ENCODE measurements around the gene TSNAXIP1. TPM values are rescaled to one million over a fixed set of nuclear protein-coding genes. Genes with fewer than 3 reads are reported as not detected.
A peak's percentile ranks its signal among the peaks of the same experiment; 100 is the strongest.

TSNAXIP1 gene
- total RNA-seq, 4 donors from 2014 or later, result 0.34 to 1.4 (median 0.87) TPM

- Histone ChIP-seq H3K27ac (peak overlapping the region; percentile 99), H3K4me3 (peak overlapping the region; percentile 88), H3K9me3 (no peaks in the 10 kb centered on the region), H3K36me3 (no peaks in the 10 kb centered on the region), H3K4me1 (peaks cover 45% of the 10 kb centered on the region), H3K27me3 (no peaks in the 10 kb centered on the region)
- WGBS, result 41% methylated on average over 16 of the region's 17 CpGs
- DNase-seq (ENCODE audit: low spot score in 2 of 2), result no peak
- no peak for TF ChIP-seq EP300 (IDR thresholded peaks at IDR 0.05)
- TF ChIP-seq, protein P1, sequence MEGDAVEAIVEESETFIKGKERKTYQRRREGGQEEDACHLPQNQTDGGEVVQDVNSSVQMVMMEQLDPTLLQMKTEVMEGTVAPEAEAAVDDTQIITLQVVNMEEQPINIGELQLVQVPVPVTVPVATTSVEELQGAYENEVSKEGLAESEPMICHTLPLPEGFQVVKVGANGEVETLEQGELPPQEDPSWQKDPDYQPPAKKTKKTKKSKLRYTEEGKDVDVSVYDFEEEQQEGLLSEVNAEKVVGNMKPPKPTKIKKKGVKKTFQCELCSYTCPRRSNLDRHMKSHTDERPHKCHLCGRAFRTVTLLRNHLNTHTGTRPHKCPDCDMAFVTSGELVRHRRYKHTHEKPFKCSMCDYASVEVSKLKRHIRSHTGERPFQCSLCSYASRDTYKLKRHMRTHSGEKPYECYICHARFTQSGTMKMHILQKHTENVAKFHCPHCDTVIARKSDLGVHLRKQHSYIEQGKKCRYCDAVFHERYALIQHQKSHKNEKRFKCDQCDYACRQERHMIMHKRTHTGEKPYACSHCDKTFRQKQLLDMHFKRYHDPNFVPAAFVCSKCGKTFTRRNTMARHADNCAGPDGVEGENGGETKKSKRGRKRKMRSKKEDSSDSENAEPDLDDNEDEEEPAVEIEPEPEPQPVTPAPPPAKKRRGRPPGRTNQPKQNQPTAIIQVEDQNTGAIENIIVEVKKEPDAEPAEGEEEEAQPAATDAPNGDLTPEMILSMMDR (IDR thresholded peaks at IDR 0.05), result no peak
- TF ChIP-seq POLR2A (IDR thresholded peaks at IDR 0.05), result no peak
- TF ChIP-seq POLR2AphosphoS5 (IDR thresholded peaks at IDR 0.05), result no peak
These were observed 34.6 kb downstream of the TSNAXIP1 start for GRCh38 chr16:67841198-67841815.

DNA sequence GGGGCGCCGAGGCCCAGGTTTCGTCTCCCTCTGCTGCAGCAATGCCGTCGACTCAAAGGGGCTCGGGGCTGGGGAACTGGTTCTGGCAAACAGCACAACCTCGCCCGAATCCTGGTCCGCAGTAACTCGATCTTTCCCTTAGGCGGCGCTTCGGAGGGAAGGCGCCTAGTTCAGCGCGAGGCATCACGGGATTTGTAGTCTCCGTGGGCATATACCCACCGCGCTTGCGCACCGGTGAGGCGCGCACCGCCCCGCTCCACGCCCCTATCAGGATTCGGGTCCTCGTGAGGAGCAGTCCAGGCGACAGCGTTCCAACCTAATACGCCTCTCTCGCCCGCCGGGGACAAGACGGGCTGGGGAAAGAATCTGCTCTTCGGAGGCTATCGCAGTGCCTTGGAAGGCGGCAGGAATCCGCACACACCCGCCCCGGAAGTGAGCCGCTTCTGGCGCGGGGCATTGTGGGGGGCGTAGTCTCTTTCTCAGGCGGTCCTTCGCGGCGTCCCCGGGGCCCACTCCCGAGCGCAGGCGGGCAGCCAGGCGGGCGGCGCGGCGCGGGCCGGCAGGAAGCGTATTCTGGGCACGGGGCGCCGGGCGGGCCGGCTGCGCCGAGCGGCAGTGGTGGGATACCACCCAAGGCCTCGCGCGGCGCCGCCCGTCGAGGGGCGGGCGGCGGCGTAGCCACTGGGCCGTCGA, 35.3 kb downstream of the TSNAXIP1 start, which contains the start of gene THAP11:
TSS of gene THAP11 (plus strand) at position 505 of the 693 bp plus-strand sequence. CDS start 235 bp downstream, outside the sequence.
- TF ChIP-seq, protein P1 (IDR thresholded peaks at IDR 0.05), result peak; percentile 72 to 96
- TF ChIP-seq EP300 (IDR thresholded peaks at IDR 0.05) (no peak), POLR2AphosphoS5 (IDR thresholded peaks at IDR 0.05) (peak in 2 of 3 donors; percentile 13 to 83), POLR2A (IDR thresholded peaks at IDR 0.05) (peak; percentile 39 to 77)
- peaks cover 47% of the 10 kb centered on the region for H3K4me1 ChIP-seq
- WGBS, result 2% methylated on average over 17 of the region's 83 CpGs
- H3K27ac ChIP-seq, result peak within 1 kb of the TSS; percentile 99
- H3K9me3 ChIP-seq, result no peaks in the 10 kb centered on the region
- H3K36me3 ChIP-seq, result no peaks in the 10 kb centered on the region
- H3K4me3 ChIP-seq, result peak within 1 kb of the TSS; percentile 88
- DNase-seq (ENCODE audit: low spot score in 2 of 2), result peak; percentile 96 to 98
- H3K27me3 ChIP-seq, result no peaks in the 10 kb centered on the region

DNA sequence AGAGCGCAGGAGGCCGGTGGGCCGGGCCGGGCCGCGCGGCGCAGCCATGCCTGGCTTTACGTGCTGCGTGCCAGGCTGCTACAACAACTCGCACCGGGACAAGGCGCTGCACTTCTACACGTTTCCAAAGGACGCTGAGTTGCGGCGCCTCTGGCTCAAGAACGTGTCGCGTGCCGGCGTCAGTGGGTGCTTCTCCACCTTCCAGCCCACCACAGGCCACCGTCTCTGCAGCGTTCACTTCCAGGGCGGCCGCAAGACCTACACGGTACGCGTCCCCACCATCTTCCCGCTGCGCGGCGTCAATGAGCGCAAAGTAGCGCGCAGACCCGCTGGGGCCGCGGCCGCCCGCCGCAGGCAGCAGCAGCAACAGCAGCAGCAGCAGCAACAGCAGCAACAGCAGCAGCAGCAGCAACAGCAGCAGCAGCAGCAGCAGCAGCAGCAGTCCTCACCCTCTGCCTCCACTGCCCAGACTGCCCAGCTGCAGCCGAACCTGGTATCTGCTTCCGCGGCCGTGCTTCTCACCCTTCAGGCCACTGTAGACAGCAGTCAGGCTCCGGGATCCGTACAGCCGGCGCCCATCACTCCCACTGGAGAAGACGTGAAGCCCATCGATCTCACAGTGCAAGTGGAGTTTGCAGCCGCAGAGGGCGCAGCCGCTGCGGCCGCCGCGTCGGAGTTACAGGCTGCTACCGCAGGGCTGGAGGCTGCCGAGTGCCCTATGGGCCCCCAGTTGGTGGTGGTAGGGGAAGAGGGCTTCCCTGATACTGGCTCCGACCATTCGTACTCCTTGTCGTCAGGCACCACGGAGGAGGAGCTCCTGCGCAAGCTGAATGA, 36.0 kb downstream of the TSNAXIP1 start:
- H3K4me1 ChIP-seq, result peaks cover 50% of the 10 kb centered on the region
- H3K9me3 ChIP-seq, result no peaks in the 10 kb centered on the region
- DNase-seq (ENCODE audit: low spot score in 2 of 2), result peak in 1 of 2 donors; percentile 80
- TF ChIP-seq POLR2AphosphoS5 (IDR thresholded peaks at IDR 0.05) (no peak), EP300 (IDR thresholded peaks at IDR 0.05) (no peak), POLR2A (IDR thresholded peaks at IDR 0.05) (no peak)
- TF ChIP-seq, protein P1 (IDR thresholded peaks at IDR 0.05), result peak in 1 of 2 donors; percentile 21
- no peaks in the 10 kb centered on the region for H3K36me3 ChIP-seq
- H3K4me3 ChIP-seq, result peak overlapping the region; percentile 88
- peak overlapping the region; percentile 99 for H3K27ac ChIP-seq
- 0% methylated on average over 1 of the region's 67 CpGs for WGBS
- no peaks in the 10 kb centered on the region for H3K27me3 ChIP-seq

- H3K27ac ChIP-seq, result peak overlapping the region; percentile 99
- H3K36me3 ChIP-seq, result no peaks in the 10 kb centered on the region
- WGBS, result 0% methylated on average over 4 of the region's 11 CpGs
- no peaks in the 10 kb centered on the region for H3K27me3 ChIP-seq
- peaks cover 56% of the 10 kb centered on the region for H3K4me1 ChIP-seq
- H3K4me3 ChIP-seq, result peak overlapping the region; percentile 88
- H3K9me3 ChIP-seq, result no peaks in the 10 kb centered on the region
- no peak for DNase-seq (ENCODE audit: low spot score in 2 of 2)
- TF ChIP-seq EP300 (IDR thresholded peaks at IDR 0.05) (no peak), POLR2A (IDR thresholded peaks at IDR 0.05) (no peak), POLR2AphosphoS5 (IDR thresholded peaks at IDR 0.05) (no peak)
- TF ChIP-seq, protein P1 (IDR thresholded peaks at IDR 0.05), result no peak
These were observed 36.7 kb downstream of the TSNAXIP1 start for GRCh38 chr16:67843343-67843765.

Measured in suprapubic skin (tissue), 4 donors.